ENCODE measurements around the gene MAP2K6. TPM values are rescaled to one million over a fixed set of nuclear protein-coding genes. Genes with fewer than 3 reads are reported as not detected.

The MAP2K6 gene
- total RNA-seq, 1 experiment from 2014 or later, result 106 TPM

DNA sequence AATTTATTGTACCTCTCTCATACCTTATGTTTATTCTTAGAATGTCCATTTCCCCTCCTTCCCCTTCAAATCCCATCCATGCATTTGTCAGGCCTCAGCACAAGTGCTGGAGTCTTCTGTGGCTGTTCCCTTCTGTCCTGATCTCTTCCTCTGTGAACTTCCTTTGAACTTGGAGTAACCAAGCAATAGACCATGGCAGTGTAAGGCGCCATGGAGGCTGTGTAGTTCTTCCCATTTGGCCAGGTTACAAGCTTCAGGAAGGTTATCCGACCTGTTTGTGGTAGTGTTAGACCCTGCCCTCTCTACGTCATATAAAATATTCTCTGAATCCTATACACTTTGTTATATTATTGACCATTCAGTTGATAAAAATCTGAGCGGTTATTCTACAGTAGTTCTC is 28.6 kb downstream of the MAP2K6 start:
- no peaks in the 10 kb centered on the region for H3K4me1 ChIP-seq (ENCODE audit: low read length)

DNA sequence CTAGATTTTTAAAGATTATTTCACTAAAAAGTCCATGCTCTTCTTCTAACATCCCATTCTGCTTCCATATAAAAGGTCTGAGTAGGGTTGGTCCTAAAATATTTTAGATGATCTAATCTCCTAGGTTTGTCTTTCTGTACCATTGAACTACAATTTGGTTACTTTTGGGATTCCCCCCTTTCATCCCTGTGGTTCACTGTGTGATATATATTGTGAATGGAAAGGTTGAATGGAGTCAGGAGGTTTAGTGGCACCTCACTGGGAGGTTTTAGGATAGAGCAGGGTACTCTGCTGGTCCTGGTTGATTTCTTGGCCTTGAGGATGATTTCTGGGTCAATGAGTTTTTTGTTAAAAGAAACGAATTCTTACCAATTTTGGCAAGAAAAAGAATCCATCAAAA is 29.5 kb downstream of the MAP2K6 start:
- no peak overlapping the region for H3K4me2 ChIP-seq (ENCODE audit: low read depth, low read length, poor library complexity, severe bottlenecking)
- H3K36me3 ChIP-seq (ENCODE audit: insufficient read depth, low read length), result no peaks in the 10 kb centered on the region; the same call in 1 of the 2 replicates
- no peak overlapping the region for H3K4me3 ChIP-seq (ENCODE audit: low read length)
- H3K9ac ChIP-seq (ENCODE audit: low read length), result no peak overlapping the region
- H3K9me2 ChIP-seq (replicated peaks; ENCODE audit: insufficient read depth, low read length), result no peaks in the 10 kb centered on the region
- no peaks in the 10 kb centered on the region for H4K20me1 ChIP-seq (ENCODE audit: insufficient read depth, low read depth, low read length)
- H3K9me3 ChIP-seq (ENCODE audit: low read length), result no peaks in the 10 kb centered on the region
- H2AFZ ChIP-seq (ENCODE audit: low read length), result no peak overlapping the region
- no peak for DNase-seq
- H3K4me1 ChIP-seq (ENCODE audit: low read length), result no peaks in the 10 kb centered on the region
- no peak overlapping the region for H3K27ac ChIP-seq (ENCODE audit: low read length)
- no peaks in the 10 kb centered on the region for H3K27me3 ChIP-seq (ENCODE audit: low read length)
- no peaks in the 10 kb centered on the region for H3K79me2 ChIP-seq (ENCODE audit: low read length)

More for the DNA sequence above, 28.6 kb downstream of the MAP2K6 start:
- no peaks in the 10 kb centered on the region; the same call in 1 of the 2 replicates for H3K36me3 ChIP-seq (ENCODE audit: insufficient read depth, low read length)
- H3K4me3 ChIP-seq (ENCODE audit: low read length), result no peak overlapping the region
- no peaks in the 10 kb centered on the region for H4K20me1 ChIP-seq (ENCODE audit: insufficient read depth, low read depth, low read length)
- no peak for DNase-seq
- no peak overlapping the region for H3K4me2 ChIP-seq (ENCODE audit: low read depth, low read length, poor library complexity, severe bottlenecking)
- no peaks in the 10 kb centered on the region for H3K9me3 ChIP-seq (ENCODE audit: low read length)
- no peak overlapping the region for H3K27ac ChIP-seq (ENCODE audit: low read length)
- H3K79me2 ChIP-seq (ENCODE audit: low read length), result no peaks in the 10 kb centered on the region
- H3K9ac ChIP-seq (ENCODE audit: low read length), result no peak overlapping the region
- no peaks in the 10 kb centered on the region for H3K9me2 ChIP-seq (replicated peaks; ENCODE audit: insufficient read depth, low read length)
- no peak overlapping the region for H2AFZ ChIP-seq (ENCODE audit: low read length)
- H3K27me3 ChIP-seq (ENCODE audit: low read length), result no peaks in the 10 kb centered on the region

DNA sequence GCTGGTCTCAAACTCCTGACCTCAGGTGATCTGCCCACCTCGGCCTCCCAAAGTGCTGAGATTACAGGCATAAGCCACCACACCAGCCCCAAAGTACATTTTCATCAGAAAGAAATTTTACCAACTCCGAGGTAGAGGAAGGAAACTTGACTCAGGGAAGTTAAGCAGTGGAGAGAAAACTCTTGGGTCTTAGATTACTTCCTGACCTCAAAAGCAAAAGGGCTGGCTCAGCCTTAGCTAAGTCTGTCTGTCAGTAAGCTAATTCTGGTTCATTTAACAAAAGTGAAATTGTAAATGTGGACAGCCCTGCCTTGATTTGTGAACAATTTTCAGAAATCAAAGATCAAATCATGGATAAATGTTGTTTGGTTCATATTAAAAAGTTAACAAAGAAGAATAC is 30.6 kb downstream of the MAP2K6 start:
- no peak for DNase-seq
- no peaks in the 10 kb centered on the region for H4K20me1 ChIP-seq (ENCODE audit: insufficient read depth, low read depth, low read length)
- H3K9me3 ChIP-seq (ENCODE audit: low read length), result no peaks in the 10 kb centered on the region
- H3K4me2 ChIP-seq (ENCODE audit: low read depth, low read length, poor library complexity, severe bottlenecking), result no peak overlapping the region
- no peaks in the 10 kb centered on the region for H3K27me3 ChIP-seq (ENCODE audit: low read length)
- H3K9me2 ChIP-seq (replicated peaks; ENCODE audit: insufficient read depth, low read length), result no peaks in the 10 kb centered on the region
- H3K36me3 ChIP-seq (ENCODE audit: insufficient read depth, low read length), result no peaks in the 10 kb centered on the region; the same call in 1 of the 2 replicates
- H3K4me1 ChIP-seq (ENCODE audit: low read length), result no peaks in the 10 kb centered on the region
- no peak overlapping the region for H2AFZ ChIP-seq (ENCODE audit: low read length)
- no peak overlapping the region for H3K27ac ChIP-seq (ENCODE audit: low read length)
- no peaks in the 10 kb centered on the region for H3K79me2 ChIP-seq (ENCODE audit: low read length)
- H3K9ac ChIP-seq (ENCODE audit: low read length), result no peak overlapping the region
- H3K4me3 ChIP-seq (ENCODE audit: low read length), result no peak overlapping the region

DNA sequence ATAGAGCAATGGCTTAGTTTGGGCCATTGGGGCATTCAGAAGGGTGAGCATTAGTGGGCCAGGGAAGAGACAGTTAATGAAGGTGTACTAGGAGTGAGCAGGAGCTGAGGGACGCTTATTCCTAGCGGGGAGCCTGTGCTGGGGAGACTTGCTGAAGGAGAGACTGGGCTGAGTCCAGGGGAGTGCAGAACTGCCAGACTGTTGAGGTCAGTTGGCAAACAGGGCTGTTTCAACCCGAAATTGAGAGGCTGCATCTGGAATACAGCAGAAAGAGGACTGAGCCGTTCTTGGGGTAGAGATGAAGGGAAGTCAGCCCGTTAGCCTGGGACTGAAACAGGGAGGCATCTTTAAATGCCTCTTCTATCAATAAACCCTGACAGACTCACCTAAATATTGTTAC is 33.2 kb downstream of the MAP2K6 start:
- no peaks in the 10 kb centered on the region for H3K27me3 ChIP-seq (ENCODE audit: low read length)
- DNase-seq, result no peak

DNA sequence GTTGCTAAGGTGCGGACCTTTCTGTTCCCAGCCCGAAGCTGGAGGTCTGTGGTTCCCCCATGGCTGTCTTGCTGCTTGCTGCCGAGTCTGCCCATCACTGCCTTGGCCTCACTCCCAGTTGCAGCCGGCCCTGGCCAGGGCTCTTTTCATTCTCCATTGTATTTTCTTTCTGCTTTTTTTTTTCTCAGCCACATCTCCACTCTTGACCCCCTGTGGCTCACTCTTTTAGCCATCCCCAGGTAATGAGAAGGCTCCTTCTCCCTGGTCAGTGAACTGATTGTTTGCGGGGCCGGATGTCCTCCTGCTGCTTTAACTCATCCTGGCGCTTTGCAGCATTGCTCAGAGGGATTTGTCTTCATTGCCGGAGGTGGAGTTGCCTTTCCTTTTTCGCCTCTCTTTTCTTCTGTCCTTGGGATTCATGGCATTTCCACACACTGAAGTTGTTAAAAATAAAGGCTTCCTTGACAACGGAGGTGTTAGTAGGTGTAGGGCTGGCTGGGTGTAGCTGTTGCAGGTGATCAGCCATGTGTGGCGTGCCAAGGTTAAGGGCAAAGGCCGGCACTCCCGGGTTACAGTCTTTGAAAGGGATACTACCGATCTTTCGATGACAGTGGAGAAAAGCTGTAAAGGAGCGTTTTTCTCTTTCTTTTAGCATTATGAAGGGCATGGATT is 34.1 kb downstream of the MAP2K6 start:
- Histone ChIP-seq H3K4me1 (ENCODE audit: low read length) (peaks cover 13% of the 10 kb centered on the region), H4K20me1 (ENCODE audit: insufficient read depth, low read depth, low read length) (peaks cover 5% of the 10 kb centered on the region; the same call in 1 of the 2 replicates), H3K79me2 (ENCODE audit: low read length) (no peaks in the 10 kb centered on the region), H3K9me2 (replicated peaks; ENCODE audit: insufficient read depth, low read length) (no peaks in the 10 kb centered on the region), H3K9me3 (ENCODE audit: low read length) (no peaks in the 10 kb centered on the region), H3K27me3 (ENCODE audit: low read length) (no peaks in the 10 kb centered on the region), H3K4me3 (ENCODE audit: low read length) (no peak overlapping the region), H3K36me3 (ENCODE audit: insufficient read depth, low read length) (no peaks in the 10 kb centered on the region), H3K9ac (ENCODE audit: low read length) (no peak overlapping the region), H3K27ac (ENCODE audit: low read length) (no peak overlapping the region), H3K4me2 (ENCODE audit: low read depth, low read length, poor library complexity, severe bottlenecking) (no peak overlapping the region), H2AFZ (ENCODE audit: low read length) (no peak overlapping the region)
- DNase-seq, result no peak

More for the DNA sequence above, 33.2 kb downstream of the MAP2K6 start:
- Histone ChIP-seq H3K4me3 (ENCODE audit: low read length) (no peak overlapping the region), H3K4me2 (ENCODE audit: low read depth, low read length, poor library complexity, severe bottlenecking) (no peak overlapping the region), H3K4me1 (ENCODE audit: low read length) (peaks cover 13% of the 10 kb centered on the region), H3K27ac (ENCODE audit: low read length) (no peak overlapping the region), H4K20me1 (ENCODE audit: insufficient read depth, low read depth, low read length) (peaks cover 5% of the 10 kb centered on the region; the same call in 1 of the 2 replicates), H3K9ac (ENCODE audit: low read length) (no peak overlapping the region), H3K36me3 (ENCODE audit: insufficient read depth, low read length) (no peaks in the 10 kb centered on the region; the same call in 1 of the 2 replicates), H3K9me2 (replicated peaks; ENCODE audit: insufficient read depth, low read length) (no peaks in the 10 kb centered on the region), H2AFZ (ENCODE audit: low read length) (no peak overlapping the region), H3K9me3 (ENCODE audit: low read length) (no peaks in the 10 kb centered on the region), H3K79me2 (ENCODE audit: low read length) (no peaks in the 10 kb centered on the region)

DNA sequence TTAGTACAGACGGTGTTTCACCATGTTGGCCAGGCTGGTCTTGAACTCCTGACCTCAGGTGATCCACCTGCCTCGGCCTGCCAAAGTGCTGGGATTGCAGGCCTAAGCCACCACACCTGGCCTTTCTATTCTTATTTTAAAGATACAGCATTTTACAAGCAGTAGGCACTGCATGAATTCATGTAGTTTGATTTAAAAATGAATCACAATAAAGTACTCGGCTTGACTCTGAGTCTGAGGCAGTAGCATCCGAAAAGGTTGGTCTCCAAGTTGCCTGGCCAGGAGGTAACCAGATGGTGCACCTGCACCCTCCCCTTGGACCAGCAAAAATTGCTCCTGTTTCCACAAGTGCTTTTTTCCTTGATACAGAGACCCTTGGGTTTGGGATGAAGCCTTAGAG is 35.6 kb downstream of the MAP2K6 start:
- H4K20me1 ChIP-seq (ENCODE audit: insufficient read depth, low read depth, low read length), result peaks cover 5% of the 10 kb centered on the region; the same call in 1 of the 2 replicates
- H3K9me2 ChIP-seq (replicated peaks; ENCODE audit: insufficient read depth, low read length), result no peaks in the 10 kb centered on the region
- no peak overlapping the region for H3K9ac ChIP-seq (ENCODE audit: low read length)
- H3K27ac ChIP-seq (ENCODE audit: low read length), result no peak overlapping the region
- H3K4me3 ChIP-seq (ENCODE audit: low read length), result no peak overlapping the region
- H3K4me2 ChIP-seq (ENCODE audit: low read depth, low read length, poor library complexity, severe bottlenecking), result no peak overlapping the region
- no peaks in the 10 kb centered on the region for H3K27me3 ChIP-seq (ENCODE audit: low read length)
- H3K9me3 ChIP-seq (ENCODE audit: low read length), result no peaks in the 10 kb centered on the region
- no peak overlapping the region for H2AFZ ChIP-seq (ENCODE audit: low read length)
- peaks cover 13% of the 10 kb centered on the region for H3K4me1 ChIP-seq (ENCODE audit: low read length)
- H3K36me3 ChIP-seq (ENCODE audit: insufficient read depth, low read length), result no peaks in the 10 kb centered on the region
- DNase-seq, result no peak
- no peaks in the 10 kb centered on the region for H3K79me2 ChIP-seq (ENCODE audit: low read length)

DNA sequence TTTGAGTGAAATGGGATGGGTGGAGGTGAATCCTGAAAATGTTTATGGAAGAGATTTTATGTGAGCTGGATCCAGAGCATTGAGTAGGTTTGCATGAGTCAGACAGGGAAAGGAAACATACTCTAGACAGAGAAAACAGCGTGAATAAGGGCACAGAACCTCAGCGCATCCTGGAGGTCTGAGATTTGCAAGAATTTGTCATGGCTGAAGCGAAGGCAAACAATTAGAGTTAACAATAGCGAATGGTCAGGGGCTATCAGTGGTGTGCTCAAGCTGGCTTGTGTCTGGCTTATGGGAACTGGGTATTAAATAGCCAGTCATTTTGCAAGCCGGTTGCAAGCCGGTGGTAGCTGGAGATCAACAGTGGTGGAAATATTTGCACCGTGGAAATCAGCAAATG is 36.4 kb downstream of the MAP2K6 start:
- Histone ChIP-seq H3K9me2 (replicated peaks; ENCODE audit: insufficient read depth, low read length) (no peaks in the 10 kb centered on the region), H4K20me1 (ENCODE audit: insufficient read depth, low read depth, low read length) (peaks cover 5% of the 10 kb centered on the region; the same call in 1 of the 2 replicates), H3K9ac (ENCODE audit: low read length) (no peak overlapping the region), H3K4me3 (ENCODE audit: low read length) (no peak overlapping the region), H3K9me3 (ENCODE audit: low read length) (no peaks in the 10 kb centered on the region), H2AFZ (ENCODE audit: low read length) (no peak overlapping the region), H3K4me2 (ENCODE audit: low read depth, low read length, poor library complexity, severe bottlenecking) (no peak overlapping the region), H3K27me3 (ENCODE audit: low read length) (no peaks in the 10 kb centered on the region), H3K27ac (ENCODE audit: low read length) (no peak overlapping the region), H3K4me1 (ENCODE audit: low read length) (peaks cover 13% of the 10 kb centered on the region), H3K79me2 (ENCODE audit: low read length) (no peaks in the 10 kb centered on the region), H3K36me3 (ENCODE audit: insufficient read depth, low read length) (no peaks in the 10 kb centered on the region)
- no peak for DNase-seq

DNA sequence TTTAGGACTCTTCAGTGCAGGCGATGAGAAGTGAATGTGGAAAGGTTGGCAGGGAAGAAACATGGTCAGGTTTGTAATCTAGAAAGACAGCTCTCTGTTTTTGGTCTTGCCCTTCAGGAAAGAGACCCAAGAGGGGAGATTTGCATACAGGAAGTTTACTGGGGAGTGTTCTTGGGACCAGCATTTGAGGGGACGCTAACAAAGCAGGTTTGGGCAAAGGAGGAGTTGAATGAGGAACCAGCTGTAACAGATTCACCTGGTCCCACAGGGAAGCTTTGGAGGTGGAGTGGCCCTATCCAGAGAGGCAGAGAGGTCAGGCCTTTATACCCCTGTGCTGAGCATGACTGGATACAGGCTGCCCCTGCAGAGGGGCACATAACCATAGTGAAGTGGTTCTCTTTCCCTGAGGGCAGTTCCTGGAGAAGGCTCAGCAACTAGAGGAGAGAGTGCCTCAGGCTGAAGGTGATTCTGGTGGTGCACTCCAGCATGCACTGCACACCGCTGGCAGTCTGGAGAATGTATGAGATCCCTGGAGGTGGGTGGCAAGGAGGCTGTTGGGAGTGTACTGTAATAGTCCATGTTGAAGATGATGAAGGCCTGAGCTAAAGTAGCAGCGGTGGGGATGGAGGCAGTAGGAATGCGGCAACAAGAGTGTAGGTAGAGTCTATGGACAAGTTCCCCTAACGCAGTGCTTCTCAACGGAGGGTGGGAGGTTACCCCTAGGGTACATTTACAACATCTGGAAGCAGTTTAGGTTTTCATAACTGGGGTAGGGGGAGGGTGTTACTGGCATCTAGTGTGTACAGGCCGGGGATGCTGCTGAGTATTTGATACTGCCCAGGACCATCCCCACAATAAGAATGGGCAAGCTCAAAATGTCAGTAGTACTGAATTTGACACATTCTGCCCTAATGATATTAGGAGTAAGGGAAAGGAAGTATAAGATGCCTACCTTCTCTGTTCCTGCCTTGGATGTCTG is 37.2 kb downstream of the MAP2K6 start:
- H4K20me1 ChIP-seq (ENCODE audit: insufficient read depth, low read depth, low read length), result peaks cover 5% of the 10 kb centered on the region; the same call in 1 of the 2 replicates
- no peaks in the 10 kb centered on the region for H3K9me2 ChIP-seq (replicated peaks; ENCODE audit: insufficient read depth, low read length)
- peaks cover 13% of the 10 kb centered on the region for H3K4me1 ChIP-seq (ENCODE audit: low read length)
- H3K79me2 ChIP-seq (ENCODE audit: low read length), result no peaks in the 10 kb centered on the region
- DNase-seq, result no peak
- H3K4me3 ChIP-seq (ENCODE audit: low read length), result no peak overlapping the region
- H3K9ac ChIP-seq (ENCODE audit: low read length), result no peak overlapping the region
- H3K9me3 ChIP-seq (ENCODE audit: low read length), result no peaks in the 10 kb centered on the region
- no peak overlapping the region for H3K27ac ChIP-seq (ENCODE audit: low read length)
- no peaks in the 10 kb centered on the region for H3K27me3 ChIP-seq (ENCODE audit: low read length)
- no peak overlapping the region for H3K4me2 ChIP-seq (ENCODE audit: low read depth, low read length, poor library complexity, severe bottlenecking)
- no peak overlapping the region for H2AFZ ChIP-seq (ENCODE audit: low read length)
- H3K36me3 ChIP-seq (ENCODE audit: insufficient read depth, low read length), result no peaks in the 10 kb centered on the region
